Brain microvascular endothelial cell (primary cell): ENCODE measurements around the gene PRR16.
A peak's percentile ranks its signal among the peaks of the same experiment; 100 is the strongest.

Source experiments
- DNase-seq: peaks from one replicate; pipeline ENCODE4 v3.0.0-alpha.2; 2020
- H3K27ac ChIP-seq: fragments of 250-450 bp; sonication (Bioruptor Pico); 2 replicates; pipeline ENCODE4 v1.5.1; 2020; ENCODE audit warnings: mild to moderate bottlenecking, moderate library complexity
- H3K27me3 ChIP-seq: fragments of 250-450 bp; sonication (Bioruptor Pico); replicated peaks from 2 replicates; pipeline ENCODE4 v1.5.1; 2020; ENCODE audit warnings: mild to moderate bottlenecking
- H3K36me3 ChIP-seq: fragments of 250-450 bp; sonication (Bioruptor Pico); replicated peaks from 2 replicates; pipeline ENCODE4 v1.5.1; 2020; ENCODE audit warnings: mild to moderate bottlenecking
- H3K4me3 ChIP-seq: 2 replicates; pipeline ENCODE4 v1.5.1; 2011; ENCODE audit warnings: low read depth, mild to moderate bottlenecking, control low read depth, low read length, moderate library complexity
- in situ Hi-C: cut with HindIII; loops from 2 replicates; pipeline ENCODE4 v1.10.0; 2017; ENCODE audit warnings: low sequenced_read_pairs, low pct_ligation_motif_present
- TF ChIP-seq, protein P1 (sequence below): IDR thresholded peaks from 2 replicates; pipeline ENCODE4 v1.5.1; 2011; ENCODE audit warnings: low read depth, mild to moderate bottlenecking, moderate library complexity, low read length, control low read depth, inconsistent platforms; ENCODE audit errors: missing control alignments

The PRR16 gene

DNA sequence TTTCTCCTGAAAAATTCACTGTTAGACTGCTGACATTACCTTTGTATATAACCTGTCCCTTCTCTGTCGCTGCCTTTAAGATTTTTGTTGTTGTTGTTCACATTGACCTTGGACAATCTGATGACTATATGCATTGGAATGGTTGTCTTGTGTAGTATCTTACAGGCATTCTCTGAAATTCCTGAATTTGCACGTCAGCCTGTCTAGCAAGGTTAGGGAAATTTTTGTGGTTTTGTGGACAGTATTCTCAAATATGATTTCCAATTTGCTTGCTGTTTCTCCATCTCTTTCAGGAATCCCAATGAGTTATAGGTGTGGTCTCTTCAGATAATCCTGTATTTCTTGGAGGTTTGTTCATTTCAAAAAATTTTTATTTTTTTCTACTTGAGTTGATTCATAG, 140.8 kb downstream of the PRR16 start:
- TF ChIP-seq, protein P1, sequence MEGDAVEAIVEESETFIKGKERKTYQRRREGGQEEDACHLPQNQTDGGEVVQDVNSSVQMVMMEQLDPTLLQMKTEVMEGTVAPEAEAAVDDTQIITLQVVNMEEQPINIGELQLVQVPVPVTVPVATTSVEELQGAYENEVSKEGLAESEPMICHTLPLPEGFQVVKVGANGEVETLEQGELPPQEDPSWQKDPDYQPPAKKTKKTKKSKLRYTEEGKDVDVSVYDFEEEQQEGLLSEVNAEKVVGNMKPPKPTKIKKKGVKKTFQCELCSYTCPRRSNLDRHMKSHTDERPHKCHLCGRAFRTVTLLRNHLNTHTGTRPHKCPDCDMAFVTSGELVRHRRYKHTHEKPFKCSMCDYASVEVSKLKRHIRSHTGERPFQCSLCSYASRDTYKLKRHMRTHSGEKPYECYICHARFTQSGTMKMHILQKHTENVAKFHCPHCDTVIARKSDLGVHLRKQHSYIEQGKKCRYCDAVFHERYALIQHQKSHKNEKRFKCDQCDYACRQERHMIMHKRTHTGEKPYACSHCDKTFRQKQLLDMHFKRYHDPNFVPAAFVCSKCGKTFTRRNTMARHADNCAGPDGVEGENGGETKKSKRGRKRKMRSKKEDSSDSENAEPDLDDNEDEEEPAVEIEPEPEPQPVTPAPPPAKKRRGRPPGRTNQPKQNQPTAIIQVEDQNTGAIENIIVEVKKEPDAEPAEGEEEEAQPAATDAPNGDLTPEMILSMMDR, result no peak
- peak; percentile 92 for DNase-seq
- no peaks in the 10 kb centered on the region for H3K27me3 ChIP-seq
- peak overlapping the region; percentile 82 for H3K27ac ChIP-seq
- in situ Hi-C loops, result no loop called here
- H3K4me3 ChIP-seq, result no peak overlapping the region
- H3K36me3 ChIP-seq, result no peaks in the 10 kb centered on the region

DNA sequence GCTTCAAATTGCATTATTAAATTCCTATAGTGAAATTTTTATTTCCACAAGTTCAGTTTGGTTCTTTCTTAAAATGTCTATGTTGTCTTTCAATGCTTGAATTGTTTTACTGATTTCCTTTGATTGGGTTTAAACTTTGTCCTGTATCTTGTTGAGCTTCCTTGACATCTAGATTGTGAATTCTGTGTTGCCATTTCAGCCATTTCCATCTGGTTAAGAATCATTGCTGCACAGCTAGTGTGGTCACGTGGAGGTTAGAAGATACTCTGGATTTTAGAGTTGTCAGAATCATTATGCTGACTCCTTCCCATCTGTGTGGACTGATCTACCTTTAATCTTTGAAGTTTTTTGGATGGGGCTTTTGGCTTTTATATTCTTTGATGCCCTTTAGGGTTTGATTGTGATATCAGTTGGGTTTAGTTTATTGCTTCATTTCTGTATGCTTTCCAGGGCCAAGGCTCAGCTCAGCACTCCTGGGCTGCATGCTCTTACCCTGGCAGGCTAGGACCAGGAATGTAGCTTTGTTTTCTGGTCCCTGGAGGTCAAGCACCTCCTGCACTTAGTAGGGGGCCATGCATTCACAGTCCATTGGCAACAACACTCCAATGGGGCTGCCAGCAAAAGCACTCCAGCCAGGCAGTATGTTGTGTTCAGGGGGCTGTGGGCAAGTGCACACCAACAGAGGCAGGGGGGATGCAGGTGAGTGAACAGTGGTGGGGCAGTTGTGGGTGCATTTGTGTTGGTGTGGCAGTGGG, 141.4 kb downstream of the PRR16 start:
- Histone ChIP-seq H3K27me3 (no peaks in the 10 kb centered on the region), H3K36me3 (no peaks in the 10 kb centered on the region), H3K4me3 (no peak overlapping the region), H3K27ac (peak overlapping the region; percentile 82)
- DNase-seq, result no peak
- in situ Hi-C loops, result no loop called here
- TF ChIP-seq, protein P1, result no peak

DNA sequence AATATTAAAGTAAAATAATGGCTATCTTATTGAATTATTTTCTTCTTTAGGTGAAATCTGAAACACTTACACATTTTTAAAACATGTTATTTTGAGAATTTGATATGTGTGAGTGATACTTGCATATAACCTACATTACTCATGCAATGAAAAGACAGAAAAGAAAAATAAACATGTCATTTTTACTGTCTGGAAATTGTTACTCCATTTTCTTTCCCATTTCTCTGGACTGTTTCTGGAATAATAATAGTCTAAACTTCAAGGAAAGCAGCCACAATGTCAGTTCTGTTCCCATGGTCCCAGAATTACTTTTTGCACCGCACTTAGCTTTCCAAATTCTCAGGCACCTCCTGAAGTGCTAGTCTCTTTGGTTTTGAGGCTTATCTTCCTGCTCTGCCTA, 145.5 kb downstream of the PRR16 start:
- no peak for DNase-seq
- Histone ChIP-seq H3K27ac (peak overlapping the region; percentile 89), H3K36me3 (no peaks in the 10 kb centered on the region), H3K4me3 (no peak overlapping the region), H3K27me3 (no peaks in the 10 kb centered on the region)
- TF ChIP-seq, protein P1, result no peak
- in situ Hi-C loops, result no loop called here

DNA sequence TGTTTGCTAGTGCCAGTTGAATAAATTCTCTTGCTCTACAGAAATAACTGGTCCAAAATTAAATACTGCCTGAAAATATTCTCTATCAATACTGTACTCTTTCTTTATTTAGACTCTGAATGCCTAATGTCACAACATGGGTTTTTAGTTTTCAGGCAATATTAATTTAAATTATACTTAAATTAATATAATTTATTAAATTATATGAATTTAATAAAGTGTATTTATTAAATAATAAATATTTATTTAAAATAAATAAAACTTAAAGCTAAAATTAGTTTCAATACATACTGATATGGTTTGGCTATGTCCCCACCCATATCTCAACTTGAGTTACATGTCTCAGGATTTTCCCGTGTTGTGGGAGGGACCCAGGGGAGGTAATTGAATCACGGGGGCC, 146.0 kb downstream of the PRR16 start:
- Histone ChIP-seq H3K36me3 (no peaks in the 10 kb centered on the region), H3K27me3 (no peaks in the 10 kb centered on the region), H3K4me3 (no peak overlapping the region), H3K27ac (peak overlapping the region; percentile 89)
- TF ChIP-seq, protein P1, result no peak
- in situ Hi-C loops, result no loop called here
- no peak for DNase-seq

DNA sequence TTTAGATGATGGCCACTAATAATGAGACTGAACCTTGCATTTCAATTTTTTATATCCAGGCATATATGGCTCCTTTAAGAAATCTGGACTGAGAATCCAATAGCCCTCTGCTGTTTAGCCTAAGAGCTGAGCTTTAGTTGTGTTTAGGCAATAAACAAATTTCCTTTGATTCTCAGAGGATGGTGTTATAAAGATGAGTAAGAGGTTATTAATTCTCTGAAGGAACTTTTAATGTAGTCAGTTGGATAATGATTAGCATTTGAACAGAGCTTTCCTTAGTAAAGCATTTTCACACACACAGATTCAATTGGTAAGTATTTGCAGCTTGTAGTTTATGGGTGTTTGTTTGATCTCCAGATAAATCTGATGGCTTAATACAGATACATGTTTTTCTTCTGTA, 149.6 kb downstream of the PRR16 start:
- H3K36me3 ChIP-seq, result no peaks in the 10 kb centered on the region
- in situ Hi-C loops, result no loop called here
- no peak for DNase-seq
- no peaks in the 10 kb centered on the region for H3K27me3 ChIP-seq
- H3K27ac ChIP-seq, result peak overlapping the region; percentile 56
- TF ChIP-seq, protein P1, result no peak
- H3K4me3 ChIP-seq, result no peak overlapping the region
